Keratinocyte (primary cell): ENCODE measurements around the gene SNHG17.

Experiments used
- CTCF ChIP-seq, 3 experiments: IDR thresholded peaks in 1 of 3; conservative IDR thresholded peaks in 1 of 3; optimal IDR thresholded peaks in 1 of 3; 2 replicates in 2 of 3; 3 replicates in 1 of 3; pipeline versions ENCODE3 to v1.5.1; 2011; ENCODE audit warnings: low read length in 3 of 3, mild to moderate bottlenecking in 3 of 3, moderate library complexity in 2 of 3, control low read depth in 1 of 3, inconsistent platforms in 1 of 3; ENCODE audit not compliant: insufficient read depth in 2 of 3; ENCODE audit errors: extremely low read depth in 1 of 3
- EZH2 ChIP-seq: IDR thresholded peaks from one replicate; pipeline ENCODE4 v1.6.1; 2012; ENCODE audit warnings: inconsistent platforms, mild to moderate bottlenecking, low read length, moderate library complexity

- TF ChIP-seq CTCF (optimal IDR thresholded peaks at IDR 0.05 in 1 of 3, IDR thresholded peaks at IDR 0.05 in 1 of 3, conservative IDR thresholded peaks at IDR 0.05 in 1 of 3; ENCODE audit: extremely low read depth in 1 of 3, insufficient read depth in 2 of 3, low read length in 3 of 3) = no peak
- TF ChIP-seq EZH2 = no peak
Measured at GRCh38 chr20:38471245-38471644, 36.1 kb upstream of the SNHG17 start.
